Transverse colon (tissue), 4 donors: Measurements from ENCODE around the gene MYO1C. TPM values are rescaled to one million over a fixed set of nuclear protein-coding genes. Genes with fewer than 3 reads are reported as not detected.

Experiments
- DNase-seq: peaks from one replicate; pipeline ENCODE4 v3.0.0-alpha.2; 2019
- H3K27ac ChIP-seq, 4 donors: fragments of 200-600 bp; sonication (generic); 2 replicates each; pipeline ENCODE4 v1.5.1; 2016 to 2018; ENCODE audit warnings: inconsistent platforms in 4 of 4
- H3K27me3 ChIP-seq: fragments of 200-600 bp; sonication (generic); 2 replicates; pipeline ENCODE4 v1.5.1; 2017; ENCODE audit warnings: inconsistent platforms
- H3K36me3 ChIP-seq, 4 donors: fragments of 200-600 bp; sonication (generic); 2 replicates each; pipeline ENCODE4 v1.5.1; 2017 to 2019; ENCODE audit warnings: inconsistent platforms in 4 of 4
- H3K4me1 ChIP-seq, 4 donors: fragments of 200-600 bp; sonication (generic); 2 replicates each; pipeline ENCODE4 v1.5.1; 2017 to 2020; ENCODE audit warnings: inconsistent platforms in 4 of 4
- H3K4me3 ChIP-seq, 4 donors: fragments of 200-600 bp; sonication (generic); 1 replicate in 1 of 4; 2 replicates in 3 of 4; pipeline versions ENCODE4 v1.5.1 to v1.6.1; 2017 to 2019; ENCODE audit warnings: inconsistent platforms in 4 of 4
- H3K9me3 ChIP-seq, 2 donors: fragments of 200-600 bp; sonication (generic); 2 replicates each; pipeline ENCODE4 v1.5.1; 2017 to 2019; ENCODE audit warnings: inconsistent platforms in 2 of 2
- EP300 ChIP-seq: sonication (generic); formaldehyde crosslinking; IDR thresholded peaks from one replicate; pipeline ENCODE4 v1.6.1; 2017; ENCODE audit warnings: antibody characterized with exemption, low read depth
- POLR2A ChIP-seq: fragments of 450-650 bp; IDR thresholded peaks from one replicate; pipeline ENCODE4 v1.6.1; 2016; ENCODE audit warnings: antibody characterized with exemption, mild to moderate bottlenecking, moderate library complexity
- POLR2AphosphoS5 ChIP-seq, 3 donors: sonication (generic); formaldehyde crosslinking; IDR thresholded peaks; one replicate each; pipeline ENCODE4 v1.6.1; 2016; ENCODE audit warnings: antibody characterized with exemption in 3 of 3
- WGBS, 2 donors: methylation state at CpG; one replicate each; pipeline ENCODE4 v1.1.5; 2018; ENCODE audit warnings: low coverage in 1 of 2; 5-methylcytosine and 5-hydroxymethylcytosine counted together
- in situ Hi-C, 4 donors: fragments of 200-750 bp; cut with MboI; loops; one replicate each; pipeline versions ENCODE4 v1.15.0 to v1.15.1; 2017; ENCODE audit warnings: low sequenced_read_pairs in 3 of 4, low pct_ligation_motif_present in 1 of 4, low pct_unique_long_range_greater_than_20kb in 1 of 4
- intact Hi-C: fragments of 100-400 bp; cut with DNase I; formaldehyde crosslinking; loops from one replicate; pipeline ENCODE4 v1.15.1; 2023; ENCODE audit warnings: low total_unique reads
- total RNA-seq, 4 donors: library from RNA; depleted of rRNA; stranded (reverse); fragments of >200 nt; gene quantifications; one replicate each; pipeline ENCODE4 v1.1.0, GENCODE V29; 2016
- TF ChIP-seq, protein P1 (sequence below), 5 experiments: fragments of 200-600 bp in 3 of 5; fragments of 450-650 bp in 2 of 5; sonication (generic) in 3 of 5; IDR thresholded peaks; 1 replicate in 2 of 5; 2 replicates in 3 of 5; pipeline ENCODE4 v1.5.1; 2016 to 2017; ENCODE audit warnings: antibody characterized with exemption in 5 of 5, inconsistent platforms in 3 of 5, mild to moderate bottlenecking in 2 of 5, moderate library complexity in 1 of 5

Gene MYO1C
- total RNA-seq, 4 donors from 2014 or later: 163 to 456 (median 219) TPM

DNA sequence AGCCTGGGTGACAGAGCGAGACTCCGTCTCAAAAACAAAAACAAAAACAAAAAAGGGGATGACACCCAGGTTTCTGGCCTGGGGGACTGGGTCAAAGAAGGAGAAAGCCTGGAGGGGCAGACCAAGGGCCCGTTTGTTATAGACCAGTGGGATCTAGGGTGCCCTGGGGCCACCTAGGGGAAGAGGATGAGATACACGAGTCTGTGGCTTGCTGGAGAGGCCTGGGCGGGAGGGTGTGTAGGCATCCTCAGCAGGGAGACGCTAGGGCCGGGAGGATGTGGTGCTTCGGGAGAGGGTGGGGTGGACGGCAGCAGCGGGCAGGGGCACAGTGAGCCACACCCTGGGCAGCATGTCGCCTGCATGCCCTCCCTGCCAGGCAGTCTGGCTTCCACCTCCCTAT, 19.3 kb downstream of the MYO1C start:
- DNase-seq: no peak
- no peaks in the 10 kb centered on the region for H3K4me1 ChIP-seq
- TF ChIP-seq EP300 (no peak), POLR2A (no peak), POLR2AphosphoS5 (IDR thresholded peaks at IDR 0.05) (no peak)
- TF ChIP-seq, protein P1, sequence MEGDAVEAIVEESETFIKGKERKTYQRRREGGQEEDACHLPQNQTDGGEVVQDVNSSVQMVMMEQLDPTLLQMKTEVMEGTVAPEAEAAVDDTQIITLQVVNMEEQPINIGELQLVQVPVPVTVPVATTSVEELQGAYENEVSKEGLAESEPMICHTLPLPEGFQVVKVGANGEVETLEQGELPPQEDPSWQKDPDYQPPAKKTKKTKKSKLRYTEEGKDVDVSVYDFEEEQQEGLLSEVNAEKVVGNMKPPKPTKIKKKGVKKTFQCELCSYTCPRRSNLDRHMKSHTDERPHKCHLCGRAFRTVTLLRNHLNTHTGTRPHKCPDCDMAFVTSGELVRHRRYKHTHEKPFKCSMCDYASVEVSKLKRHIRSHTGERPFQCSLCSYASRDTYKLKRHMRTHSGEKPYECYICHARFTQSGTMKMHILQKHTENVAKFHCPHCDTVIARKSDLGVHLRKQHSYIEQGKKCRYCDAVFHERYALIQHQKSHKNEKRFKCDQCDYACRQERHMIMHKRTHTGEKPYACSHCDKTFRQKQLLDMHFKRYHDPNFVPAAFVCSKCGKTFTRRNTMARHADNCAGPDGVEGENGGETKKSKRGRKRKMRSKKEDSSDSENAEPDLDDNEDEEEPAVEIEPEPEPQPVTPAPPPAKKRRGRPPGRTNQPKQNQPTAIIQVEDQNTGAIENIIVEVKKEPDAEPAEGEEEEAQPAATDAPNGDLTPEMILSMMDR (IDR thresholded peaks at IDR 0.05): no peak
- in situ Hi-C loops: no loop called here
- peaks cover 0 to 44% (median 21%) of the 10 kb centered on the region in 4 donors for H3K36me3 ChIP-seq
- intact Hi-C loops: no loop called here
- no peak overlapping the region for H3K27ac ChIP-seq
- H3K4me3 ChIP-seq: no peak overlapping the region
- WGBS, 2 donors: 17 to 78% methylated on average over 1 to 11 of the region's 11 CpGs
- H3K9me3 ChIP-seq: no peaks in the 10 kb centered on the region
- H3K27me3 ChIP-seq: no peaks in the 10 kb centered on the region

DNA sequence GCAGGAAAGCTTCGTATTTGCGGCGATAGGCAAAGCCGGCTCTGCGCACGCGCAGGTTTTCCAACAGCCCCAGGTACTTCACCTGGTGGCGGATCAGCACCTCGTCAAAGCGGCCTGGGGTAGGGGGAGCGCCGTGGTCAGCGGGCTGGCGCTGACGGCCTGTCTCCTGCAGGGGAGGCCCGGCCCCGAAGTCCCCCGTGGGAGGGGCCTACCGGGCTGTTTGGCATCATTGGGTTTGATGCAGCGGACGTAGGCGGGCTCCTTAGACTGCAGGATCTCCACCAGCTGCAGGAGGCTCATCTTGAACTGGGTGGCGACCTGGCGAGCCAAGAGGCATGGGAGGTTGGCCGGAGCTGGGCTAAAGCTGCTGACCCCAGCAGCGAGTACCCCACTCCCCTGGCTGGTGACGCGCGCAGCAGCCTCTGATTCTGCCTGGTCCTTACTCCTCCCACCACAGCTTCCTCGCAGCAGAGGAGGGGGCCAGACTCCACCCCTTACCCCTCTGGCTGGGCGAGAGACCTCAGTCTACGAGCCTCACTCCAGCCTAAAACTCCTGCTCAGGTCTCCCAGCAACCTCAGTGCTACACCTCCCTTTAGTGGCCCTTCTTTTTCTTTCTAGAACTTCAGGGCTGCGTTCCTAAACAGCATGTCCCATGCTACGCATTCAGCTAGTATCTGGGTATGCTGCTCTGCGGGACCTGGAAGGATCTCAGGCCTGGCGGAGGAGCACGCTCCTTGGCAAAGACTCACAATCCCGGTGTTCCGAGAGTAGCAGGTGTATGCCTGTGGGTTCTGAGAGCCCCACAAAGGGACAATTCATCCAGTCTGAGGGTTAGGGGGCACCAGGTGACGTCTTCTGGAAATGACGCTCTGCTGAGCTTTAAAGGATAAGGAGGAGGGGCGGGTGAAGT, 20.3 kb downstream of the MYO1C start:
- H3K9me3 ChIP-seq: no peaks in the 10 kb centered on the region
- H3K36me3 ChIP-seq: peaks cover 0 to 39% (median 18%) of the 10 kb centered on the region in 4 donors
- H3K27ac ChIP-seq: no peak overlapping the region
- WGBS, 2 donors: 93 to 95% methylated on average over 4 to 41 of the region's 42 CpGs
- no peaks in the 10 kb centered on the region for H3K27me3 ChIP-seq
- H3K4me3 ChIP-seq: no peak overlapping the region
- TF ChIP-seq, protein P1 (IDR thresholded peaks at IDR 0.05): no peak
- TF ChIP-seq EP300: no peak
- TF ChIP-seq POLR2A: no peak
- TF ChIP-seq POLR2AphosphoS5 (IDR thresholded peaks at IDR 0.05): no peak
- no peaks in the 10 kb centered on the region for H3K4me1 ChIP-seq
- in situ Hi-C loops: no loop called here
- intact Hi-C loops: no loop called here
- no peak for DNase-seq

DNA sequence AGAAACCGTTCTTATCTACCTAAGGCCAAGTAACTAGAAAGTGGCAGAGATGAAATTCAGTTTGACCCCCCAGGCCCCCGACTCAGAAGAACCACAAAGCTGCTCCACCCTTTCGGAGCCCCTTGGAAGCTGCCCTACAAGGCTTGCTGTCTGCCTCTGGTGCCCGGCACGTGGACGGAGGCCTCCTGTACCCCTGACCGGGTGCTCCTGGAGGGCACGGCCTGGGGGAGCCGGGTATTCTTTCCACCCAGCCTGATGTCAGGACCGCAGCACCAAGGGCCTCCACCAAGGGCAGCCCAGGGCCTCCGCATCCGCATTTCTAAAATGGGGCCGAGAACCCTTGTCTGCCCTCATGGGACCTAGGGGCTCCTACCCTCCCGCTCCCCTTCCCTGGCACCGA, 21.0 kb downstream of the MYO1C start:
- TF ChIP-seq EP300 (no peak), POLR2A (no peak), POLR2AphosphoS5 (IDR thresholded peaks at IDR 0.05) (no peak)
- Histone ChIP-seq H3K4me1 (no peaks in the 10 kb centered on the region), H3K36me3 (peaks cover 0 to 40% (median 18%) of the 10 kb centered on the region in 4 donors), H3K9me3 (no peaks in the 10 kb centered on the region), H3K4me3 (no peak overlapping the region), H3K27ac (no peak overlapping the region), H3K27me3 (no peaks in the 10 kb centered on the region)
- DNase-seq: no peak
- intact Hi-C loops (no loop called here), in situ Hi-C loops (no loop called here)
- 96% methylated on average over 15 of the region's 15 CpGs; no CpG with 5 or more reads in 1 of the 2 donors for WGBS, 2 donors

DNA sequence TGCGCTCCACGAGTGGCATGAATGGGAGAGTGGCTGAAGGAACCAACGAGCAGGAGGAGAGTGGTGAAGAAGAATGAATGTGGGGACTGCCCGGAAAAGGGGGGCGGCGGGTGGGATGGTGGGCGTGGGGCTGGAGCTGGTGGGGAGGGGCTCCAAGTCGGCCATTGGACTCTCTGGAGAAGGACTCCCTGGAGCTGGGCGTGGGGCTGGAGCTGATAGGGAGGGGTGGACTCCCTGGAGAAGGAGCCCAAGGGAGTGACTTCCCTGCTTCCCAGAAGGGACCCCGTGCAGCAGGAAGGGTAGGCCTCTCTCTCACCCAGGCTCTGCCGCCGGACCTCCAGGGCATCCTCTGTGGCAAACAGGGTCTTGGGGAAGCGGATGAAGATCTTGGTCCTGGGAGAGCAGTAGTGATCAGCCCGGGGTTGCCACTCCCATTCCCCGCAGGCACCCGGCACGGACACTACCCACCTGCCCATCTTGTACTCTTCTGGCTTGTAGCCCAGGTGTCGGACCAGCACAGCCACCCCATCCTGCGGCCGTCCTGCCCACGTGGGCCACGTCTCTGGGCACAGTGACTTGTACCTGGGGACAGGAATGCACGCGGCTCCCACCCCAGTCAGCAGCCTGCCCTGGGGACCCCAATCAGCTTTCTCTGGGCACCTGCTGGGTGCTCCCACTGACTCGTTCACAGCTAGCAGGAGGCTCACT, 21.6 kb downstream of the MYO1C start:
- Histone ChIP-seq H3K4me3 (no peak overlapping the region), H3K27ac (no peak overlapping the region), H3K36me3 (peaks cover 0 to 43% (median 17%) of the 10 kb centered on the region in 4 donors), H3K9me3 (no peaks in the 10 kb centered on the region), H3K4me1 (no peaks in the 10 kb centered on the region), H3K27me3 (no peaks in the 10 kb centered on the region)
- DNase-seq: no peak
- in situ Hi-C loops: no loop called here
- intact Hi-C loops: no loop called here
- 76 to 86% methylated on average over 8 to 25 of the region's 25 CpGs for WGBS, 2 donors
- TF ChIP-seq EP300 (no peak), POLR2AphosphoS5 (IDR thresholded peaks at IDR 0.05) (no peak), POLR2A (no peak)
